HCT116 (cell line): ENCODE measurements around the gene UBA5. TPM values are rescaled to one million over a fixed set of nuclear protein-coding genes. Genes with fewer than 3 reads are reported as not detected.

Experiments used
- ATAC-seq: fragments of 200-7000 bp; cut with Tn5 transposase; 2 replicates; pipeline ENCODE4 v1.9.1; 2020; ENCODE audit warnings: mild to moderate bottlenecking, moderate library complexity
- Bru-seq: library from RNA; stranded (reverse); fragments of 400-500 nt; gene quantifications from one replicate; lab custom pipeline; 2021; lab: Mats Ljungman, UMichigan
- BruChase-seq, 2 experiments: library from RNA; stranded (reverse); fragments of 400-500 nt; gene quantifications; one replicate each; lab custom pipeline; 2021; lab: Mats Ljungman, UMichigan
- BruUV-seq: library from RNA; stranded (reverse); fragments of 400-500 nt; replicated peaks from 2 replicates; lab custom pipeline; 2021; lab: Mats Ljungman, UMichigan
- CTCF ChIA-PET: fragments of 300-600 bp; sonication (Branson Sonifier 250); formaldehyde crosslinking; loops from one replicate; lab custom pipeline; 2021; ENCODE audit warnings: antibody characterized with exemption; lab: Charles Lee
- POLR2A ChIA-PET: fragments of 300-600, 350-600 bp; sonication (Branson Sonifier 250); formaldehyde crosslinking; loops from one replicate; lab custom pipeline; 2021; ENCODE audit warnings: antibody characterized with exemption; lab: Charles Lee
- RAD21 ChIA-PET, 2 experiments: fragments of 300-600 bp; sonication (Branson Sonifier 250); formaldehyde crosslinking; loops; one replicate each; lab custom pipeline; 2023; ENCODE audit warnings: low total read pairs in 2 of 2; ENCODE audit not compliant: uncharacterized antibody in 2 of 2, unreplicated experiment in 2 of 2, low non-redundant PET in 1 of 2; lab: Charles Lee
- DNase-seq: peaks from one replicate; pipeline ENCODE4 v3.0.0-alpha.2; 2010; ENCODE audit warnings: low read depth, low spot score
- H2AFZ ChIP-seq: fragments of 200-600 bp; shearing (Covaris generic), sonication (generic); 2 replicates; pipeline ENCODE4 v1.6.1; 2017; ENCODE audit warnings: low read depth, mixed run types, mixed read lengths, antibody characterized with exemption, low read length; ENCODE audit not compliant: poor library complexity, severe bottlenecking
- H3K27ac ChIP-seq: 2 replicates; pipeline ENCODE4 v1.5.1; 2012; ENCODE audit warnings: low read depth, low read length
- H3K27me3 ChIP-seq: fragments of 200-600 bp; sonication (generic); 2 replicates; pipeline ENCODE4 v1.6.1; 2016; ENCODE audit warnings: mixed run types, low read length, mixed read lengths; ENCODE audit not compliant: insufficient read depth
- H3K36me3 ChIP-seq, 2 experiments: fragments of 200-500 bp in 1 of 2; fragments of 200-600 bp in 1 of 2; sonication (Bioruptor generic) in 1 of 2; sonication (generic) in 1 of 2; 2 replicates each; pipeline versions ENCODE4 v1.5.1 to v1.6.1; 2014 to 2016; ENCODE audit warnings: low read length in 2 of 2, inconsistent platforms in 1 of 2, mixed read lengths in 1 of 2, mixed run types in 1 of 2; ENCODE audit not compliant: insufficient read depth in 2 of 2, control insufficient read depth in 1 of 2
- H3K4me1 ChIP-seq, 2 experiments: fragments of 200-600 bp in 1 of 2; sonication (generic) in 1 of 2; 2 replicates each; pipeline versions ENCODE4 v1.5.1 to v1.6.1; 2012 to 2017; ENCODE audit warnings: low read length in 2 of 2, inconsistent platforms in 1 of 2, mild to moderate bottlenecking in 1 of 2, mixed read lengths in 1 of 2, mixed run types in 1 of 2, moderate library complexity in 1 of 2; ENCODE audit not compliant: insufficient read depth in 2 of 2, control insufficient read depth in 1 of 2
- H3K4me2 ChIP-seq: fragments of 200-600 bp; sonication (generic); 2 replicates; pipeline ENCODE4 v1.6.1; 2017; ENCODE audit warnings: mixed run types, low read length, mixed read lengths
- H3K4me3 ChIP-seq, 2 experiments: fragments of 200-600 bp in 1 of 2; sonication (generic) in 1 of 2; replicated peaks in 1 of 2; 2 replicates each; pipeline ENCODE4 v1.5.1; 2011 to 2016; ENCODE audit warnings: low read length in 2 of 2, control low read depth in 1 of 2, low read depth in 1 of 2, mild to moderate bottlenecking in 1 of 2, mixed read lengths in 1 of 2, mixed run types in 1 of 2
- H3K79me2 ChIP-seq: fragments of 200-600 bp; sonication (generic); 2 replicates; pipeline ENCODE4 v1.6.1; 2017; ENCODE audit warnings: mild to moderate bottlenecking, mixed run types, low read length, moderate library complexity, mixed read lengths; ENCODE audit not compliant: insufficient read depth
- H3K9ac ChIP-seq: fragments of 200-600 bp; sonication (generic); 2 replicates; pipeline ENCODE4 v1.6.1; 2016; ENCODE audit warnings: low read length, mixed read lengths
- H3K9me2 ChIP-seq: fragments of 200-600 bp; sonication (generic), shearing (Covaris generic); 2 replicates; pipeline ENCODE4 v1.6.1; 2017; ENCODE audit warnings: mixed run types, mild to moderate bottlenecking, moderate library complexity; ENCODE audit not compliant: insufficient read depth
- H3K9me3 ChIP-seq, 2 experiments: fragments of 200-500 bp in 1 of 2; fragments of 200-600 bp in 1 of 2; sonication (Bioruptor generic) in 1 of 2; sonication (generic) in 1 of 2; 2 replicates each; pipeline ENCODE4 v1.6.1; 2014 to 2017; ENCODE audit warnings: low read length in 2 of 2, mixed read lengths in 2 of 2, inconsistent platforms in 1 of 2, low read depth in 1 of 2, mild to moderate bottlenecking in 1 of 2, mixed run types in 1 of 2, moderate library complexity in 1 of 2; ENCODE audit not compliant: control insufficient read depth in 1 of 2, insufficient read depth in 1 of 2
- H4K20me1 ChIP-seq: fragments of 200-600 bp; sonication (generic), shearing (Covaris generic); 2 replicates; pipeline ENCODE4 v1.6.1; 2017; ENCODE audit warnings: mixed run types, mild to moderate bottlenecking, moderate library complexity; ENCODE audit not compliant: insufficient read depth
- CEBPB ChIP-seq: IDR thresholded peaks from 2 replicates; pipeline ENCODE4 v1.6.1; 2012; ENCODE audit warnings: low read depth
- EGR1 ChIP-seq: IDR thresholded peaks from 2 replicates; pipeline ENCODE4 v1.6.1; 2012; ENCODE audit warnings: low read depth
- ELF1 ChIP-seq: IDR thresholded peaks from 2 replicates; pipeline ENCODE4 v1.6.1; 2012; ENCODE audit warnings: low read depth, borderline replicate concordance
- EZH2 ChIP-seq: fragments of 200-600 bp; sonication (generic); IDR thresholded peaks from 2 replicates; pipeline ENCODE4 v1.6.1; 2017; ENCODE audit warnings: antibody characterized with exemption, mixed run types
- EZH2phosphoT487 ChIP-seq: fragments of 200-600 bp; IDR thresholded peaks from 2 replicates; pipeline ENCODE4 v1.6.1; 2018; ENCODE audit warnings: antibody characterized with exemption, borderline replicate concordance
- FOSL1 ChIP-seq: IDR thresholded peaks from 2 replicates; pipeline ENCODE4 v1.6.1; 2012; ENCODE audit warnings: low read depth
- JUND ChIP-seq: IDR thresholded peaks from 2 replicates; pipeline ENCODE4 v1.6.1; 2012
- POLR2A ChIP-seq: IDR thresholded peaks from 2 replicates; pipeline ENCODE4 v1.7.0; 2011; ENCODE audit warnings: borderline replicate concordance; ENCODE audit not compliant: insufficient read depth, insufficient read length; ENCODE audit errors: extremely low read depth
- POLR2AphosphoS5 ChIP-seq: IDR thresholded peaks from 2 replicates; pipeline ENCODE4 v1.6.1; 2011; ENCODE audit warnings: mild to moderate bottlenecking, low read depth, low read length, moderate library complexity
- RAD21 ChIP-seq: IDR thresholded peaks from 2 replicates; pipeline ENCODE4 v1.6.1; 2012; ENCODE audit warnings: low read depth, mild to moderate bottlenecking
- SIN3A ChIP-seq: IDR thresholded peaks from 2 replicates; pipeline ENCODE4 v1.6.1; 2012; ENCODE audit warnings: low read depth
- SP1 ChIP-seq: IDR thresholded peaks from 2 replicates; pipeline ENCODE4 v1.6.1; 2012; ENCODE audit warnings: low read depth
- SRF ChIP-seq: IDR thresholded peaks from 2 replicates; pipeline ENCODE4 v1.6.1; 2012; ENCODE audit warnings: low read depth
- TCF7L2 ChIP-seq: IDR thresholded peaks from 2 replicates; pipeline ENCODE4 v1.7.0; 2011; ENCODE audit warnings: borderline replicate concordance, inconsistent platforms; ENCODE audit not compliant: insufficient read depth, insufficient read length; ENCODE audit errors: extremely low read depth
- YY1 ChIP-seq: IDR thresholded peaks from 2 replicates; pipeline ENCODE4 v1.6.1; 2011; ENCODE audit warnings: low read length, low read depth, moderate library complexity, mild to moderate bottlenecking; ENCODE audit not compliant: insufficient replicate concordance; ENCODE audit errors: extremely low read depth
- ZFX ChIP-seq: fragments of 450-650 bp; IDR thresholded peaks from 2 replicates; pipeline ENCODE4 v1.6.1; 2017
- ZNF274 ChIP-seq: fragments of 200-500 bp; sonication (Bioruptor generic); IDR thresholded peaks from 2 replicates; pipeline ENCODE4 v1.6.1; 2014; ENCODE audit warnings: mild to moderate bottlenecking, low read depth, low read length, inconsistent platforms
- intact Hi-C: fragments of 100-400 bp; cut with micrococcal nuclease; formaldehyde crosslinking; loops from 2 replicates; pipeline ENCODE4 v1.10.0; 2022
- long read RNA-seq: library from polyadenylated mRNA; unstranded; transcript quantifications from one replicate; pipeline ENCODE4 v2.0.0, GENCODE V29; 2021; ENCODE audit not compliant: unreplicated experiment
- polyA plus RNA-seq: library from polyadenylated mRNA; unstranded; fragments of >200 nt; gene quantifications from 2 replicates; pipeline ENCODE4 v1.2.1, GENCODE V29; 2012; ENCODE audit warnings: missing spikeins
- total RNA-seq: library from RNA; stranded (reverse); gene quantifications from one replicate; pipeline ENCODE4 v1.2.1, GENCODE V29; 2021; ENCODE audit not compliant: unreplicated experiment
- TF ChIP-seq, protein P1 (sequence below): IDR thresholded peaks from 2 replicates; pipeline ENCODE4 v1.6.1; 2011; ENCODE audit warnings: mild to moderate bottlenecking, low read length, moderate library complexity; ENCODE audit not compliant: insufficient replicate concordance; ENCODE audit errors: extremely low read depth
- TF ChIP-seq, protein P2 (sequence below): IDR thresholded peaks from 2 replicates; pipeline ENCODE4 v1.6.1; 2012
- TF ChIP-seq, protein P3 (sequence below), 3 experiments: fragments of 200-600 bp in 1 of 3; sonication (generic) in 1 of 3; IDR thresholded peaks in 2 of 3; conservative IDR thresholded peaks in 1 of 3; 2 replicates each; pipeline ENCODE4 v1.5.1; 2012 to 2017; ENCODE audit warnings: low read depth in 2 of 3, low read length in 2 of 3, antibody characterized with exemption in 1 of 3, borderline replicate concordance in 1 of 3, control low read depth in 1 of 3, mild to moderate bottlenecking in 1 of 3, mixed read lengths in 1 of 3, mixed run types in 1 of 3, moderate library complexity in 1 of 3; ENCODE audit not compliant: insufficient read depth in 1 of 3

The UBA5 gene
- 43.7 TPM for total RNA-seq
- polyA plus RNA-seq = 26.4 and 26.5 TPM in 2 replicates
- percentile 85 among the genes with signal in this experiment for Bru-seq, nascent RNA
- percentile 94 among the genes with signal in this experiment for BruChase-seq, experiment 1, labeled RNA remaining after a 6-hour chase
- BruChase-seq, experiment 2, labeled RNA remaining after a 2-hour chase = percentile 96 among the genes with signal in this experiment
- long read RNA-seq, transcript UBA5-202 (12 exons, 3,705 nt) = major isoform, 89 of 100 reads
- long read RNA-seq, partial matches to known transcripts = 1 of 100 reads
- long read RNA-seq, other reads (novel, unspliced or antisense) = 10 of 100 reads

DNA sequence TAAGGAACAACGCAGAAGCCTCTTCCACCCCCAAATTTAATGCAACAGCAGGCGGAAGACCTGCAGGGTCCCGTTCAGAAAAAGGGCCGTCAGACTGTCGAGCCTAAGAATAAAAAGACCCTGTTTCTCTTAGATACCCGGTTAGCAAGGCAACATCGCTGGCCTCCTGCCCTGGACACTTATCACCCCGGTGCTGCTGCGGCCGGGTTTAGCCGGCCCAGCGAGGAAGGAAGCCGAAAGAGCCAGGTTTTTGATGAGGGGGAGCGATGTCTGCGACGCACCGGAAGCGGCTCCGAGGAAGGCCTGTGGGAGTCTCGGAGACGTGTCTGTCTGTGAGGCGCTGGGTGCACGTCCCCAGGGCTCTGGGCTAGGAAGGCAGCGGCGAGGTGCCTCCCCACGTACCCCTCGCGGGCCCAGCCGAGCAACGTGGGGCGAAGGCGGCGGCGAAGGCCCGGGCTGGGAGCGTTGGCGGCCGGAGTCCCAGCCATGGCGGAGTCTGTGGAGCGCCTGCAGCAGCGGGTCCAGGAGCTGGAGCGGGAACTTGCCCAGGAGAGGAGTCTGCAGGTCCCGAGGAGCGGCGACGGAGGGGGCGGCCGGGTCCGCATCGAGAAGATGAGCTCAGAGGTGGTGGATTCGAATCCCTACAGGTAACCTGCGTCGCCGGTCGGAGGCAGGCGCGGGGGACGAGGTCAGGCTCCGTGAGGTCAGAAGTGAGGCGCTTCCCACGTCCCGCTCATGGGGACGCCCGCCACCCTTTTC is at the start of gene UBA5:
UBA5 (plus strand) TSS at position 278 of the 759 bp plus-strand sequence; CDS start at position 487, 209 bp downstream.
- Histone ChIP-seq H3K9me2 (no peaks in the 10 kb centered on the region), H2AFZ (peak within 1 kb of the TSS; percentile 83), H3K79me2 (peaks cover 59% of the 10 kb centered on the region)
- no peak for TF ChIP-seq JUND
- TF ChIP-seq, protein P1, sequence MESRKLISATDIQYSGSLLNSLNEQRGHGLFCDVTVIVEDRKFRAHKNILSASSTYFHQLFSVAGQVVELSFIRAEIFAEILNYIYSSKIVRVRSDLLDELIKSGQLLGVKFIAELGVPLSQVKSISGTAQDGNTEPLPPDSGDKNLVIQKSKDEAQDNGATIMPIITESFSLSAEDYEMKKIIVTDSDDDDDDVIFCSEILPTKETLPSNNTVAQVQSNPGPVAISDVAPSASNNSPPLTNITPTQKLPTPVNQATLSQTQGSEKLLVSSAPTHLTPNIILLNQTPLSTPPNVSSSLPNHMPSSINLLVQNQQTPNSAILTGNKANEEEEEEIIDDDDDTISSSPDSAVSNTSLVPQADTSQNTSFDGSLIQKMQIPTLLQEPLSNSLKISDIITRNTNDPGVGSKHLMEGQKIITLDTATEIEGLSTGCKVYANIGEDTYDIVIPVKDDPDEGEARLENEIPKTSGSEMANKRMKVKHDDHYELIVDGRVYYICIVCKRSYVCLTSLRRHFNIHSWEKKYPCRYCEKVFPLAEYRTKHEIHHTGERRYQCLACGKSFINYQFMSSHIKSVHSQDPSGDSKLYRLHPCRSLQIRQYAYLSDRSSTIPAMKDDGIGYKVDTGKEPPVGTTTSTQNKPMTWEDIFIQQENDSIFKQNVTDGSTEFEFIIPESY = no peak
- peak; percentile 24; the same call in 1 of the 2 replicates for TF ChIP-seq SP1
- TF ChIP-seq POLR2AphosphoS5 = peak; percentile 74
- peak; percentile 66 for TF ChIP-seq TCF7L2
- TF ChIP-seq YY1 = no peak
- TF ChIP-seq SRF = no peak
- TF ChIP-seq ZFX = peak; percentile 96
- no peak for TF ChIP-seq CEBPB
- peak; percentile 40 for TF ChIP-seq ELF1
- TF ChIP-seq FOSL1 = 0 out of 2 replicates have a peak, but pooled peaks have one; percentile 5
- TF ChIP-seq, protein P2, sequence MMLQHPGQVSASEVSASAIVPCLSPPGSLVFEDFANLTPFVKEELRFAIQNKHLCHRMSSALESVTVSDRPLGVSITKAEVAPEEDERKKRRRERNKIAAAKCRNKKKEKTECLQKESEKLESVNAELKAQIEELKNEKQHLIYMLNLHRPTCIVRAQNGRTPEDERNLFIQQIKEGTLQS = no peak
- TF ChIP-seq SIN3A = no peak
- TF ChIP-seq ZNF274 = no peak
- peak; percentile 20; the same call in 1 of the 2 replicates for TF ChIP-seq EGR1
- peak; percentile 68 for TF ChIP-seq POLR2A
- TF ChIP-seq RAD21 = no peak
- no peak for TF ChIP-seq EZH2phosphoT487
- TF ChIP-seq EZH2 = no peak
- TF ChIP-seq, protein P3, sequence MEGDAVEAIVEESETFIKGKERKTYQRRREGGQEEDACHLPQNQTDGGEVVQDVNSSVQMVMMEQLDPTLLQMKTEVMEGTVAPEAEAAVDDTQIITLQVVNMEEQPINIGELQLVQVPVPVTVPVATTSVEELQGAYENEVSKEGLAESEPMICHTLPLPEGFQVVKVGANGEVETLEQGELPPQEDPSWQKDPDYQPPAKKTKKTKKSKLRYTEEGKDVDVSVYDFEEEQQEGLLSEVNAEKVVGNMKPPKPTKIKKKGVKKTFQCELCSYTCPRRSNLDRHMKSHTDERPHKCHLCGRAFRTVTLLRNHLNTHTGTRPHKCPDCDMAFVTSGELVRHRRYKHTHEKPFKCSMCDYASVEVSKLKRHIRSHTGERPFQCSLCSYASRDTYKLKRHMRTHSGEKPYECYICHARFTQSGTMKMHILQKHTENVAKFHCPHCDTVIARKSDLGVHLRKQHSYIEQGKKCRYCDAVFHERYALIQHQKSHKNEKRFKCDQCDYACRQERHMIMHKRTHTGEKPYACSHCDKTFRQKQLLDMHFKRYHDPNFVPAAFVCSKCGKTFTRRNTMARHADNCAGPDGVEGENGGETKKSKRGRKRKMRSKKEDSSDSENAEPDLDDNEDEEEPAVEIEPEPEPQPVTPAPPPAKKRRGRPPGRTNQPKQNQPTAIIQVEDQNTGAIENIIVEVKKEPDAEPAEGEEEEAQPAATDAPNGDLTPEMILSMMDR (IDR thresholded peaks at IDR 0.05 in 2 of 3, conservative IDR thresholded peaks at IDR 0.05 in 1 of 3; ENCODE audit: borderline replicate concordance in 1 of 3, insufficient read depth in 1 of 3, low read depth in 2 of 3, low read length in 2 of 3) = no peak

More for the DNA sequence above, at the start of gene UBA5:
- H3K27ac ChIP-seq = peak within 1 kb of the TSS; percentile 89
- intact Hi-C loops = no loop called here
- peak within 1 kb of the TSS; percentile 72 to 87 for H3K4me3 ChIP-seq
- H3K4me2 ChIP-seq = peak within 1 kb of the TSS; percentile 82
- no peaks in the 10 kb centered on the region for H3K27me3 ChIP-seq
- H3K36me3 ChIP-seq = no peaks in the 10 kb centered on the region
- CTCF ChIA-PET = interaction anchor here (2.9 kb wide), 1 partner anchor 18 kb away, joined by 11 read pairs; no protein-coding TSS in a partner anchor
- peak; percentile 72 for ATAC-seq
- no peaks in the 10 kb centered on the region for H3K9me3 ChIP-seq
- peaks cover 0 to 16% of the 10 kb centered on the region in 2 experiments; a peak in 2 of 4 replicates for H3K4me1 ChIP-seq
- POLR2A ChIA-PET = interaction anchor here (1.0 to 1.7 kb wide), 3 partner anchors 9 to 820 kb away, joined by 3 to 4 read pairs (median 3); no protein-coding TSS in a partner anchor
- peak; percentile 43 for DNase-seq
- BruUV-seq = no TSS peak
- RAD21 ChIA-PET = no interaction called here
- no peaks in the 10 kb centered on the region for H4K20me1 ChIP-seq
- H3K9ac ChIP-seq = peak within 1 kb of the TSS; percentile 92
